ENCODE measurements around the gene ITPK1. TPM values are rescaled to one million over a fixed set of nuclear protein-coding genes. Genes with fewer than 3 reads are reported as not detected.
A peak's percentile ranks its signal among the peaks of the same experiment; 100 is the strongest.

ITPK1 gene
- polyA plus RNA-seq, 1 of the 3 experiments (the other 2 are of a cell fraction), result 23.2 TPM

DNA sequence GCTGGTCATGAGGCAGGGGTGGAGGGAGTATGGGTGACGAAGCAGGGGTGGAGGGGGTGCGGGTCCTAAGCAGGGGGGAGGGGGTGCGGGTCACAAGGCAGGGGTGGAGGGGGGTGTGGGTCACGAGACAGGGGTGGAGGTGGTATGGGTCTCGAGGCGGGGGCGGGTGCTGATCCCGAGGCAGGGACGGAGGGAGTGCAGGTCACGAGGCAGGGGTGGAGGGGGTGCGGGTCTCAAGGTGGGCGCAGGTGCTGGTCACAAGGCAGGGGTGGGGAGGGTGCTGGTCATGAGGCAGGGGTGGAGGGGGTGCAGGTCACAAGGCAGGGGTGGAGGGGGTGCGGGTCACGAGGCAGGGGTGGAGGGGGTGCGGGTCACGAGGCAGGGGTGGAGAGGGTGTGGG, 56.5 kb downstream of the ITPK1 start:
- Histone ChIP-seq H3F3A (replicated peaks; ENCODE audit: insufficient read depth) (no peaks in the 10 kb centered on the region), H2AFZ (ENCODE audit: low read depth) (no peak overlapping the region), H3K9ac (no peak overlapping the region), H3K36me3 (replicated peaks in 1 of 2; ENCODE audit: control insufficient read depth in 1 of 2, insufficient read depth in 2 of 2, low read length in 1 of 2) (no peaks in the 10 kb centered on the region), H3K9me3 (no peaks in the 10 kb centered on the region), H3K4me1 (ENCODE audit: control insufficient read depth in 1 of 2, insufficient read depth in 2 of 2, low read depth in 1 of 2, low read length in 1 of 2) (peaks cover 11 to 37% of the 10 kb centered on the region in 2 experiments; a peak in 2 of 4 replicates), H3K9me2 (no peaks in the 10 kb centered on the region), H3K79me2 (ENCODE audit: insufficient read depth) (no peaks in the 10 kb centered on the region), H3K4me2 (no peak overlapping the region), H4K20me1 (ENCODE audit: insufficient read depth) (no peaks in the 10 kb centered on the region), H3K27me3 (ENCODE audit: insufficient read depth) (no peaks in the 10 kb centered on the region), H3K4me3 (ENCODE audit: low read depth in 2 of 2, low read length in 1 of 2) (no peak overlapping the region), H3K27ac (ENCODE audit: low read depth in 2 of 2, low read length in 1 of 2) (no peak overlapping the region)
- TF ChIP-seq, protein P1, sequence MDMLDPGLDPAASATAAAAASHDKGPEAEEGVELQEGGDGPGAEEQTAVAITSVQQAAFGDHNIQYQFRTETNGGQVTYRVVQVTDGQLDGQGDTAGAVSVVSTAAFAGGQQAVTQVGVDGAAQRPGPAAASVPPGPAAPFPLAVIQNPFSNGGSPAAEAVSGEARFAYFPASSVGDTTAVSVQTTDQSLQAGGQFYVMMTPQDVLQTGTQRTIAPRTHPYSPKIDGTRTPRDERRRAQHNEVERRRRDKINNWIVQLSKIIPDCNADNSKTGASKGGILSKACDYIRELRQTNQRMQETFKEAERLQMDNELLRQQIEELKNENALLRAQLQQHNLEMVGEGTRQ (IDR thresholded peaks at IDR 0.05; ENCODE audit: borderline replicate concordance, low read depth, low read length), result no peak
- TF ChIP-seq, protein P2, sequence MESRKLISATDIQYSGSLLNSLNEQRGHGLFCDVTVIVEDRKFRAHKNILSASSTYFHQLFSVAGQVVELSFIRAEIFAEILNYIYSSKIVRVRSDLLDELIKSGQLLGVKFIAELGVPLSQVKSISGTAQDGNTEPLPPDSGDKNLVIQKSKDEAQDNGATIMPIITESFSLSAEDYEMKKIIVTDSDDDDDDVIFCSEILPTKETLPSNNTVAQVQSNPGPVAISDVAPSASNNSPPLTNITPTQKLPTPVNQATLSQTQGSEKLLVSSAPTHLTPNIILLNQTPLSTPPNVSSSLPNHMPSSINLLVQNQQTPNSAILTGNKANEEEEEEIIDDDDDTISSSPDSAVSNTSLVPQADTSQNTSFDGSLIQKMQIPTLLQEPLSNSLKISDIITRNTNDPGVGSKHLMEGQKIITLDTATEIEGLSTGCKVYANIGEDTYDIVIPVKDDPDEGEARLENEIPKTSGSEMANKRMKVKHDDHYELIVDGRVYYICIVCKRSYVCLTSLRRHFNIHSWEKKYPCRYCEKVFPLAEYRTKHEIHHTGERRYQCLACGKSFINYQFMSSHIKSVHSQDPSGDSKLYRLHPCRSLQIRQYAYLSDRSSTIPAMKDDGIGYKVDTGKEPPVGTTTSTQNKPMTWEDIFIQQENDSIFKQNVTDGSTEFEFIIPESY (IDR thresholded peaks at IDR 0.05; ENCODE audit: borderline replicate concordance, low read depth), result no peak
- TF ChIP-seq POLR2AphosphoS5 (IDR thresholded peaks at IDR 0.05; ENCODE audit: low read depth, low read length) (no peak), MEF2A (IDR thresholded peaks at IDR 0.05; ENCODE audit: borderline replicate concordance, low read depth) (no peak), SMC3 (IDR thresholded peaks at IDR 0.05; ENCODE audit: low read depth, low read length) (no peak), TEAD4 (IDR thresholded peaks at IDR 0.05; ENCODE audit: borderline replicate concordance, insufficient read depth) (no peak), NRF1 (IDR thresholded peaks at IDR 0.05; ENCODE audit: low read depth, low read length) (no peak), RXRA (IDR thresholded peaks at IDR 0.05; ENCODE audit: borderline replicate concordance, low read depth) (no peak)
- ChIA-PET POLR2A (no interaction called here), CTCF (no interaction called here)
- WGBS (ENCODE audit: low lambda C conversion rate), result 93% methylated on average over 16 of the region's 16 CpGs
- DNase-seq, result no peak

DNA sequence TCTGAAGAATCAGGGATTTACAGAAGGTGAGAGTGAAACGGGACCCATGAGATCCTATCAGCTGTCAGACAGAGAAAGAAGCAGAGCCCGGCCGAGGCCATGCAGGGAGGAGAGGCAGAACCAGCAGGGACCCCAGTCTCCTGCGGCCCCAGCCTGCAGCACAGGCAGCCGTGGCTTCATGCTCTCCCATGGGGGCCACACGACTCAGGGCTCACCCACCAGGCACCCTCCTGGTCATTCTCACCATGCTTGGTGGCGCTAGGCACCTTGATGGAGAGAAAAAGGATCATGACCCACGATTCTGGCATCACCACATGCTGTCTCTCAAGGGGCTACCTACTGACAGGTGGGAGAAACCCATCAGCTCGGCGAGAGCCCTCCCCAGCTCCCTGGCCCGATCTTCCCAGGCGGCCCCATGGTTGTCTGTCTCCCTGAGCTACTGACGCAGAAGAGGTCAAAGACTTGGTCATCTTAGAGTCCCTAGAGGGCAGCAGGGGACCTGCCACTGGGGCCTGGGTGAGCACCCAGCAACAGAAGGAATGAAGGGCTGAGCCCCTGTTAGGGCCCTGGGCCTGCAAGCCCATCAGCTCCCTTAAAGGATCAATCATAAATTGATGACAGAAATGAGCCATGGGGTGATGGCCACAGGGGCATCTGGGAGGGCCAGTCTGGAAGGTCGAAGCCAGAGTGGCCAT, 58.0 kb downstream of the ITPK1 start:
- Histone ChIP-seq H2AFZ (ENCODE audit: low read depth) (no peak overlapping the region), H3K9me3 (no peaks in the 10 kb centered on the region), H3K36me3 (replicated peaks in 1 of 2; ENCODE audit: control insufficient read depth in 1 of 2, insufficient read depth in 2 of 2, low read length in 1 of 2) (no peaks in the 10 kb centered on the region), H3K9me2 (no peaks in the 10 kb centered on the region), H3K27me3 (ENCODE audit: insufficient read depth) (no peaks in the 10 kb centered on the region), H3K27ac (ENCODE audit: low read depth in 2 of 2, low read length in 1 of 2) (no peak overlapping the region; a peak in 1 of 4 replicates), H3K79me2 (ENCODE audit: insufficient read depth) (no peaks in the 10 kb centered on the region), H3K4me1 (ENCODE audit: control insufficient read depth in 1 of 2, insufficient read depth in 2 of 2, low read depth in 1 of 2, low read length in 1 of 2) (peaks cover 11 to 35% of the 10 kb centered on the region in 2 experiments; a peak in 2 of 4 replicates), H4K20me1 (ENCODE audit: insufficient read depth) (no peaks in the 10 kb centered on the region), H3K4me3 (ENCODE audit: low read depth in 2 of 2, low read length in 1 of 2) (no peak overlapping the region), H3K9ac (no peak overlapping the region), H3K4me2 (no peak overlapping the region), H3F3A (replicated peaks; ENCODE audit: insufficient read depth) (no peaks in the 10 kb centered on the region)
- no peak for DNase-seq
- TF ChIP-seq RAD21 (IDR thresholded peaks at IDR 0.05; ENCODE audit: low read length) (peak; percentile 10; the same call in 1 of the 2 replicates), MEF2A (IDR thresholded peaks at IDR 0.05; ENCODE audit: borderline replicate concordance, low read depth) (no peak)
- POLR2A ChIA-PET, result no interaction called here
- CTCF ChIA-PET, result no interaction called here
- 95% methylated on average over 11 of the region's 14 CpGs for WGBS (ENCODE audit: low lambda C conversion rate)

Measured in SK-N-SH (cell line).